ENCODE results near the gene PDIA2.

GRCh38 chr16:320206-320605, 37.2 kb downstream of the PDIA2 start:
- TF ChIP-seq, protein P1, sequence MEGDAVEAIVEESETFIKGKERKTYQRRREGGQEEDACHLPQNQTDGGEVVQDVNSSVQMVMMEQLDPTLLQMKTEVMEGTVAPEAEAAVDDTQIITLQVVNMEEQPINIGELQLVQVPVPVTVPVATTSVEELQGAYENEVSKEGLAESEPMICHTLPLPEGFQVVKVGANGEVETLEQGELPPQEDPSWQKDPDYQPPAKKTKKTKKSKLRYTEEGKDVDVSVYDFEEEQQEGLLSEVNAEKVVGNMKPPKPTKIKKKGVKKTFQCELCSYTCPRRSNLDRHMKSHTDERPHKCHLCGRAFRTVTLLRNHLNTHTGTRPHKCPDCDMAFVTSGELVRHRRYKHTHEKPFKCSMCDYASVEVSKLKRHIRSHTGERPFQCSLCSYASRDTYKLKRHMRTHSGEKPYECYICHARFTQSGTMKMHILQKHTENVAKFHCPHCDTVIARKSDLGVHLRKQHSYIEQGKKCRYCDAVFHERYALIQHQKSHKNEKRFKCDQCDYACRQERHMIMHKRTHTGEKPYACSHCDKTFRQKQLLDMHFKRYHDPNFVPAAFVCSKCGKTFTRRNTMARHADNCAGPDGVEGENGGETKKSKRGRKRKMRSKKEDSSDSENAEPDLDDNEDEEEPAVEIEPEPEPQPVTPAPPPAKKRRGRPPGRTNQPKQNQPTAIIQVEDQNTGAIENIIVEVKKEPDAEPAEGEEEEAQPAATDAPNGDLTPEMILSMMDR (IDR thresholded peaks at IDR 0.05) = no peak
- no peak for TF ChIP-seq POLR2AphosphoS5 (IDR thresholded peaks at IDR 0.05; ENCODE audit: low read depth, low read length)
